K562 (cell line): ENCODE data around the gene ALDH3B2. TPM values are rescaled to one million over a fixed set of nuclear protein-coding genes. Genes with fewer than 3 reads are reported as not detected.

Experiments
- ATAC-seq: fragments of 200-7000 bp; cut with Tn5 transposase; 3 replicates; pipeline ENCODE4 v1.9.1; 2020; ENCODE audit warnings: moderate library complexity
- BruUV-seq: library from RNA; stranded (reverse); fragments of 400-500 nt; replicated peaks from 2 replicates; lab custom pipeline; 2021; lab: Mats Ljungman, UMichigan
- CTCF ChIA-PET: fragments of 300-600 bp; formaldehyde crosslinking; extraction: SDS; loops from one replicate; lab custom pipeline; 2021; ENCODE audit warnings: low intra/inter-chr PET ratio; lab: Yijun Ruan, JAX
- POLR2A ChIA-PET: fragments of 300-600, 350-650 bp; sonication (Branson Sonifier 250); formaldehyde crosslinking; extraction: SDS; loops from one replicate; lab custom pipeline; 2021; ENCODE audit warnings: antibody characterized with exemption, inconsistent platforms; lab: Yijun Ruan, JAX
- DNase-seq, 4 experiments: peaks; one replicate each; pipeline versions ENCODE4 v3.0.0 to v3.0.0-alpha.2; 2011 to 2018; ENCODE audit warnings: low spot score in 3 of 4, mixed read lengths in 3 of 4; ENCODE audit errors: extremely low read depth in 1 of 4
- FAIRE-seq: peaks from 2 replicates; lab custom pipeline; 2011; peaks lifted over from hg19 to GRCh38; lab: Jason Lieb, UNC
- H2AFZ ChIP-seq: 2 replicates; pipeline ENCODE4 v1.6.0; 2011; ENCODE audit warnings: low read depth, low read length, control low read depth, inconsistent platforms
- H3K27ac ChIP-seq: fragments of 200-600 bp; 3 replicates; pipeline ENCODE4 v1.8.0; 2011; ENCODE audit warnings: low read depth, mild to moderate bottlenecking, control low read depth, inconsistent platforms, low read length, moderate library complexity, mixed read lengths; ENCODE audit errors: extremely low read depth
- H3K27me3 ChIP-seq, 2 experiments: fragments of 300-600 bp in 1 of 2; 2 replicates in 1 of 2; 3 replicates in 1 of 2; pipeline versions ENCODE4 v1.6.0 to v1.8.0; 2011; ENCODE audit warnings: inconsistent platforms in 2 of 2, low read length in 2 of 2, mild to moderate bottlenecking in 1 of 2, mixed read lengths in 1 of 2, moderate library complexity in 1 of 2; ENCODE audit not compliant: control insufficient read depth in 2 of 2, insufficient read depth in 2 of 2
- H3K36me3 ChIP-seq: fragments of 300-600 bp; 3 replicates; pipeline ENCODE4 v1.8.0; 2011; ENCODE audit warnings: mild to moderate bottlenecking, low read length, inconsistent platforms; ENCODE audit not compliant: control insufficient read depth, insufficient read depth
- H3K4me1 ChIP-seq, 2 experiments: fragments of 200-600 bp in 1 of 2; replicated peaks in 1 of 2; 2 replicates in 1 of 2; 3 replicates in 1 of 2; pipeline versions ENCODE4 v1.5.1 to v1.8.0; 2011; ENCODE audit warnings: inconsistent platforms in 2 of 2, low read length in 2 of 2, mild to moderate bottlenecking in 1 of 2, mixed read lengths in 1 of 2, moderate library complexity in 1 of 2; ENCODE audit not compliant: control insufficient read depth in 2 of 2, insufficient read depth in 2 of 2
- H3K4me2 ChIP-seq: 2 replicates; pipeline ENCODE4 v1.6.1; 2011; ENCODE audit warnings: low read length, control low read depth, inconsistent platforms, mixed read lengths; ENCODE audit not compliant: insufficient read depth
- H3K4me3 ChIP-seq: fragments of 200-600 bp; sonication (generic), shearing (Covaris generic); 2 replicates; pipeline ENCODE4 v1.5.1; 2016; ENCODE audit warnings: control low read depth, inconsistent platforms
- H3K79me2 ChIP-seq: fragments of 200-600 bp; 3 replicates; pipeline ENCODE4 v1.8.0; 2011; ENCODE audit warnings: low read length, inconsistent platforms; ENCODE audit not compliant: control insufficient read depth, insufficient read depth
- H3K9ac ChIP-seq, 2 experiments: 2 replicates each; pipeline versions ENCODE4 v1.6.0 to v1.6.1; 2011; ENCODE audit warnings: low read depth in 2 of 2, low read length in 2 of 2, control low read depth in 1 of 2, inconsistent platforms in 1 of 2, mild to moderate bottlenecking in 1 of 2, mixed read lengths in 1 of 2; ENCODE audit not compliant: insufficient read depth in 1 of 2
- H3K9me1 ChIP-seq: one replicate; pipeline ENCODE4 v1.6.0; 2011; ENCODE audit warnings: inconsistent platforms, mild to moderate bottlenecking, low read length, moderate library complexity; ENCODE audit not compliant: control insufficient read depth, insufficient read depth
- H3K9me3 ChIP-seq: replicated peaks from 2 replicates; pipeline ENCODE4 v1.5.1; 2011; ENCODE audit warnings: low read depth, low read length, inconsistent platforms; ENCODE audit not compliant: control insufficient read depth, insufficient read depth
- H4K20me1 ChIP-seq: replicated peaks from 2 replicates; pipeline ENCODE4 v1.6.1; 2011; ENCODE audit warnings: low read length, inconsistent platforms, mixed read lengths; ENCODE audit not compliant: control insufficient read depth, insufficient read depth
- NFE2 ChIP-seq: IDR thresholded peaks from 2 replicates; pipeline ENCODE4 v1.6.1; 2014; ENCODE audit warnings: antibody characterized with exemption, low read depth
- SIX5 ChIP-seq, 2 experiments: IDR thresholded peaks; 2 replicates each; pipeline ENCODE4 v1.6.1; 2011; ENCODE audit warnings: low read length in 2 of 2, borderline replicate concordance in 1 of 2, low read depth in 1 of 2, mild to moderate bottlenecking in 1 of 2, moderate library complexity in 1 of 2; ENCODE audit not compliant: insufficient read depth in 1 of 2
- WGBS: fragments of 100-300 bp; shearing (Covaris generic); methylation state at CpG from one replicate; pipeline ENCODE4 v1.1.6; 2016; ENCODE audit warnings: low coverage, mixed read lengths; ENCODE audit not compliant: insufficient coverage; ENCODE audit errors: missing lambda C conversion rate; 5-methylcytosine and 5-hydroxymethylcytosine counted together
- in situ Hi-C: fragments of 300-500 bp; cut with MboI; formaldehyde crosslinking; loops from 4 replicates; pipeline ENCODE4 v1.15.0; 2018; ENCODE audit warnings: inconsistent platforms, mixed read lengths
- intact Hi-C: fragments of 100-400 bp; cut with micrococcal nuclease; formaldehyde crosslinking; loops from 2 replicates; pipeline ENCODE4 v1.14.2; 2022
- polyA plus RNA-seq, 8 experiments: library from polyadenylated mRNA; depleted of rRNA in 4 of 8; stranded (reverse) in 5 of 8; unstranded in 3 of 8; fragments of >200 nt; fragmentation: Nextera tagmentation in 2 of 8; fragmentation: Illumina TruSeq in 1 of 8; extraction: Ambion mirVana in 2 of 8; extraction: Trizol in 1 of 8; gene quantifications; 2 replicates each; pipeline versions ENCODE4 v1.2.1 to v1.2.3, GENCODE V29; 2011 to 2014; ENCODE audit warnings: inconsistent platforms in 1 of 8, missing spikeins in 1 of 8
- total RNA-seq, 7 experiments: library from RNA; depleted of rRNA in 6 of 7; stranded (reverse); fragments of >200 nt in 6 of 7; fragmentation: Illumina TruSeq in 2 of 7; extraction: Trizol in 2 of 7; gene quantifications; 2 replicates each; pipeline versions ENCODE4 v1.2.1 to v1.2.3, GENCODE V29; 2011 to 2021; ENCODE audit warnings: low replicate concordance in 1 of 7

Gene ALDH3B2
- total and polyA plus RNA-seq, 9 of the 15 experiments (the other 6 are each of a cell fraction or from before 2014, with no cell fraction given) = not detected

GRCh38 chr11:67664696-67665540 lies 9.5 kb downstream of the ALDH3B2 start:
- Histone ChIP-seq H3K4me2 (no peak overlapping the region), H3K79me2 (no peaks in the 10 kb centered on the region), H3K27me3 (peaks cover 16 to 38% of the 10 kb centered on the region in 2 experiments; a peak in 3 of 5 replicates), H3K9me3 (0 out of 2 replicates have a peak, but pooled peaks cover 1% of the 10 kb centered on the region), H2AFZ (no peak overlapping the region), H3K4me1 (peaks cover 0 to 25% of the 10 kb centered on the region in 2 experiments; a peak in 2 of 5 replicates), H3K9ac (0 out of 4 replicates have a peak overlapping the region, but pooled peaks of 1 of the 2 experiments have one; percentile 35), H4K20me1 (0 out of 2 replicates have a peak, but pooled peaks cover 9% of the 10 kb centered on the region), H3K36me3 (no peaks in the 10 kb centered on the region), H3K27ac (no peak overlapping the region), H3K4me3 (no peak overlapping the region), H3K9me1 (no peaks in the 10 kb centered on the region)
- POLR2A ChIA-PET = interaction anchor here (0.7 to 1.1 kb wide), 2 partner anchors 10 to 611 kb away, joined by 3 read pairs; no protein-coding TSS in a partner anchor
- DNase-seq = peak in 3 of 4 experiments; percentile 12 to 20 (median 13)
- peak; percentile 32; the same call in 1 of the 2 replicates for TF ChIP-seq NFE2
- no peak for TF ChIP-seq SIX5 (IDR thresholded peaks at IDR 0.05; ENCODE audit: borderline replicate concordance in 1 of 2, insufficient read depth in 1 of 2, low read depth in 1 of 2, low read length in 2 of 2)
- BruUV-seq = no TSS peak
- FAIRE-seq = no peak
- WGBS = 17% methylated on average over 29 of the region's 33 CpGs
- ATAC-seq = peak; percentile 37
- in situ Hi-C loops (loop anchor here (10.0 kb wide), 1 partner anchor 130 kb away; no protein-coding TSS in a partner anchor), intact Hi-C loops (no loop called here)
- CTCF ChIA-PET = interaction anchor here (0.6 kb wide), 1 partner anchor 28 kb away, joined by 3 read pairs; no protein-coding TSS in a partner anchor
